OCI-LY7 (cell line): ENCODE data around the gene DENND1A. TPM values are rescaled to one million over a fixed set of nuclear protein-coding genes. Genes with fewer than 3 reads are reported as not detected.

ENCODE experiments used
- BruUV-seq: library from RNA; stranded (reverse); fragments of 400-500 nt; replicated peaks from 2 replicates; lab custom pipeline; 2021; lab: Mats Ljungman, UMichigan
- CTCF ChIA-PET: fragments of 300-600 bp; sonication (Branson Sonifier 250); formaldehyde crosslinking; loops from one replicate; lab custom pipeline; 2022; ENCODE audit warnings: antibody characterized with exemption; ENCODE audit not compliant: unreplicated experiment; lab: Charles Lee
- POLR2A ChIA-PET: fragments of 300-600 bp; sonication (Branson Sonifier 250); formaldehyde crosslinking; loops from one replicate; lab custom pipeline; 2022; ENCODE audit warnings: antibody characterized with exemption; lab: Charles Lee
- DNase-seq: peaks from one replicate; pipeline ENCODE4 v3.0.0-alpha.2; 2015; ENCODE audit warnings: low spot score
- H2AFZ ChIP-seq: fragments of 200-600 bp; sonication (generic), shearing (Covaris generic); 2 replicates; pipeline ENCODE4 v1.6.1; 2014; ENCODE audit warnings: mild to moderate bottlenecking, antibody characterized with exemption, low read length, moderate library complexity
- H3K27ac ChIP-seq: fragments of 200-600 bp; sonication (generic); 2 replicates; pipeline ENCODE4 v1.5.1; 2014; ENCODE audit warnings: mixed run types, low read depth, mild to moderate bottlenecking, moderate library complexity, low read length, inconsistent platforms; ENCODE audit not compliant: poor library complexity, severe bottlenecking
- H3K36me3 ChIP-seq: fragments of 200-600 bp; sonication (generic); 2 replicates; pipeline ENCODE4 v1.6.1; 2014; ENCODE audit warnings: mild to moderate bottlenecking, antibody characterized with exemption, low read length, moderate library complexity, mixed read lengths; ENCODE audit not compliant: insufficient read depth
- H3K4me1 ChIP-seq: fragments of 200-600 bp; sonication (generic); 2 replicates; pipeline ENCODE4 v1.5.1; 2014; ENCODE audit warnings: mild to moderate bottlenecking, low read length; ENCODE audit not compliant: insufficient read depth, poor library complexity, severe bottlenecking
- H3K4me2 ChIP-seq: fragments of 200-600 bp; sonication (generic); 2 replicates; pipeline ENCODE4 v1.6.1; 2014; ENCODE audit warnings: mild to moderate bottlenecking, low read length
- H3K4me3 ChIP-seq: fragments of 200-600 bp; sonication (generic); 2 replicates; pipeline ENCODE4 v1.5.1; 2014; ENCODE audit warnings: mild to moderate bottlenecking, low read depth, low read length; ENCODE audit not compliant: poor library complexity, severe bottlenecking
- H3K79me2 ChIP-seq: fragments of 200-600 bp; sonication (generic); 2 replicates; pipeline ENCODE4 v1.6.1; 2016; ENCODE audit warnings: low read depth, mild to moderate bottlenecking, low read length, moderate library complexity, mixed read lengths; ENCODE audit not compliant: insufficient read depth
- H3K9me2 ChIP-seq: fragments of 200-600 bp; sonication (generic); 2 replicates; pipeline ENCODE4 v1.6.1; 2016; ENCODE audit warnings: mild to moderate bottlenecking, low read length, mixed read lengths; ENCODE audit not compliant: insufficient read depth
- H3K9me3 ChIP-seq: fragments of 200-600 bp; sonication (generic); 2 replicates; pipeline ENCODE4 v1.6.1; 2014; ENCODE audit warnings: mild to moderate bottlenecking, mixed run types, low read length, mixed read lengths
- H4K20me1 ChIP-seq: fragments of 200-600 bp; sonication (generic); 2 replicates; pipeline ENCODE4 v1.6.1; 2014; ENCODE audit warnings: mild to moderate bottlenecking, antibody characterized with exemption, low read length, moderate library complexity, mixed read lengths; ENCODE audit not compliant: insufficient read depth
- CTCF ChIP-seq: fragments of 200-600 bp; sonication (generic); conservative IDR thresholded peaks from 2 replicates; pipeline ENCODE4 v1.5.1; 2014; ENCODE audit warnings: mild to moderate bottlenecking, antibody characterized with exemption, low read length, moderate library complexity, mixed read lengths
- EZH2phosphoT487 ChIP-seq: fragments of 200-600 bp; sonication (generic); IDR thresholded peaks from 2 replicates; pipeline ENCODE4 v1.6.1; 2018; ENCODE audit warnings: low read depth, borderline replicate concordance, mild to moderate bottlenecking, mixed run types, antibody characterized with exemption, low read length, moderate library complexity, mixed read lengths
- intact Hi-C: fragments of 100-400 bp; cut with micrococcal nuclease; formaldehyde crosslinking; loops from one replicate; pipeline ENCODE4 v1.10.0; 2022; ENCODE audit not compliant: unreplicated experiment
- total RNA-seq, 2 experiments: library from RNA; depleted of rRNA in 1 of 2; stranded (reverse); fragments of >200 nt in 1 of 2; shearing (Covaris generic) in 1 of 2; gene quantifications; 2 replicates each; pipeline ENCODE4 v1.2.3, GENCODE V29; 2014 to 2022

The DENND1A gene
- total RNA-seq, 2 experiments from 2014 or later: 17.9 to 36.3 TPM

- Histone ChIP-seq H3K36me3 (no peaks in the 10 kb centered on the region), H3K27ac (no peak overlapping the region), H2AFZ (no peak overlapping the region), H3K79me2 (no peaks in the 10 kb centered on the region), H3K9me3 (no peaks in the 10 kb centered on the region), H3K9me2 (no peaks in the 10 kb centered on the region), H3K4me3 (no peak overlapping the region), H4K20me1 (no peaks in the 10 kb centered on the region), H3K4me2 (no peak overlapping the region), H3K4me1 (no peaks in the 10 kb centered on the region)
- TF ChIP-seq CTCF (no peak), EZH2phosphoT487 (no peak)
- CTCF ChIA-PET: interaction anchor here (0.6 kb wide), 1 partner anchor 726 kb away, joined by 3 read pairs; no protein-coding TSS in a partner anchor
- DNase-seq: no peak
- intact Hi-C loops: no loop called here
- BruUV-seq: no TSS peak
- POLR2A ChIA-PET: interaction anchor here (0.6 kb wide), 2 partner anchors 29 to 68 kb away, joined by 3 to 4 read pairs; no protein-coding TSS in a partner anchor
These were observed 538.7 kb downstream of the DENND1A start for GRCh38 chr9:123391233-123391632.

GRCh38 chr9:123390337-123391135 is 539.4 kb downstream of the DENND1A start:
- Histone ChIP-seq H3K36me3 (no peaks in the 10 kb centered on the region), H4K20me1 (no peaks in the 10 kb centered on the region), H3K4me2 (no peak overlapping the region), H3K9me3 (no peaks in the 10 kb centered on the region), H3K9me2 (no peaks in the 10 kb centered on the region), H3K79me2 (no peaks in the 10 kb centered on the region), H3K4me1 (no peaks in the 10 kb centered on the region), H3K27ac (no peak overlapping the region), H3K4me3 (no peak overlapping the region), H2AFZ (no peak overlapping the region)
- intact Hi-C loops: no loop called here
- BruUV-seq: no TSS peak
- no peak for DNase-seq
- ChIA-PET POLR2A (interaction anchor here (0.5 kb wide), 1 partner anchor 83 kb away, joined by 3 read pairs; no protein-coding TSS in a partner anchor), CTCF (no interaction called here)
- no peak for TF ChIP-seq EZH2phosphoT487
- TF ChIP-seq CTCF: no peak

- no peaks in the 10 kb centered on the region for H3K79me2 ChIP-seq
- DNase-seq: no peak
- H3K4me3 ChIP-seq: no peak overlapping the region
- no peak overlapping the region for H2AFZ ChIP-seq
- no peaks in the 10 kb centered on the region for H4K20me1 ChIP-seq
- no TSS peak for BruUV-seq
- H3K4me1 ChIP-seq: no peaks in the 10 kb centered on the region
- H3K36me3 ChIP-seq: no peaks in the 10 kb centered on the region
- no peak overlapping the region for H3K4me2 ChIP-seq
- no peak overlapping the region for H3K27ac ChIP-seq
- no peaks in the 10 kb centered on the region for H3K9me3 ChIP-seq
- ChIA-PET POLR2A (interaction anchor here (0.5 kb wide), 1 partner anchor 84 kb away, joined by 3 read pairs; no protein-coding TSS in a partner anchor), CTCF (interaction anchor here (0.6 kb wide), 1 partner anchor 437 kb away, joined by 4 read pairs; no protein-coding TSS in a partner anchor)
- no peaks in the 10 kb centered on the region for H3K9me2 ChIP-seq
- intact Hi-C loops: no loop called here
- TF ChIP-seq CTCF (no peak), EZH2phosphoT487 (no peak)
These were observed 540.2 kb downstream of the DENND1A start for GRCh38 chr9:123389698-123390097.
